ENCODE measurements around the gene PDE11A.

DNA sequence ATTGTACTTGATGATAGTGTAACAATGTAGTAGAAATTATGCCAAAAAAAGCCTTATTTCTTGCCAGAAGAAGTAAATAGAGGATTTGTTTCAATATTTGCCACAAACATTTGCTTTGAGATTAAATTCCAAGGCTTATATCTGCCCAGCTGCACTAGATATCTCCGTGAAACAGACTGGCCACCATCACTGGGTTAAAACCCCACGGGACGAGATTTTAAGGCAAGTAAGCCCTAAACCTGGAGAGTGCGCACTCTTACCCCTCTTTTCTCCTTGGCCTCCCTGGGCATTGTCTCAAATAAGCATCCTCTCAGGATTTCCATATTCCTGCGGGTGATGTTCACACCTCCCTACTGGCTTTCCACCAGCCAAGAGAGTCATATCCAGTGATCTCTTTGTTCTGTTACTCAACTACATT, 345.6 kb downstream of the PDE11A start:
- TF ChIP-seq RBM39 (IDR thresholded peaks at IDR 0.05; ENCODE audit: low read depth, low read length, poor library complexity, severe bottlenecking) (no peak), FOXM1 (CRISPR knock-in tag; IDR thresholded peaks at IDR 0.05) (no peak), SP2 (CRISPR knock-in tag; IDR thresholded peaks at IDR 0.05) (no peak), FOXJ3 (CRISPR knock-in tag; IDR thresholded peaks at IDR 0.05; ENCODE audit: borderline replicate concordance) (no peak), JUND (CRISPR knock-in tag; IDR thresholded peaks at IDR 0.05) (no peak), ZNF607 (CRISPR knock-in tag; IDR thresholded peaks at IDR 0.05; ENCODE audit: borderline replicate concordance) (no peak), ZNF501 (CRISPR knock-in tag; IDR thresholded peaks at IDR 0.05) (no peak), HNRNPK (IDR thresholded peaks at IDR 0.05; ENCODE audit: low read depth, low read length, poor library complexity, severe bottlenecking) (no peak), MZF1 (CRISPR knock-in tag; IDR thresholded peaks at IDR 0.05; ENCODE audit: borderline replicate concordance) (no peak), CHD2 (IDR thresholded peaks at IDR 0.05; ENCODE audit: low read depth, low read length) (no peak)
- TF ChIP-seq, protein P1, sequence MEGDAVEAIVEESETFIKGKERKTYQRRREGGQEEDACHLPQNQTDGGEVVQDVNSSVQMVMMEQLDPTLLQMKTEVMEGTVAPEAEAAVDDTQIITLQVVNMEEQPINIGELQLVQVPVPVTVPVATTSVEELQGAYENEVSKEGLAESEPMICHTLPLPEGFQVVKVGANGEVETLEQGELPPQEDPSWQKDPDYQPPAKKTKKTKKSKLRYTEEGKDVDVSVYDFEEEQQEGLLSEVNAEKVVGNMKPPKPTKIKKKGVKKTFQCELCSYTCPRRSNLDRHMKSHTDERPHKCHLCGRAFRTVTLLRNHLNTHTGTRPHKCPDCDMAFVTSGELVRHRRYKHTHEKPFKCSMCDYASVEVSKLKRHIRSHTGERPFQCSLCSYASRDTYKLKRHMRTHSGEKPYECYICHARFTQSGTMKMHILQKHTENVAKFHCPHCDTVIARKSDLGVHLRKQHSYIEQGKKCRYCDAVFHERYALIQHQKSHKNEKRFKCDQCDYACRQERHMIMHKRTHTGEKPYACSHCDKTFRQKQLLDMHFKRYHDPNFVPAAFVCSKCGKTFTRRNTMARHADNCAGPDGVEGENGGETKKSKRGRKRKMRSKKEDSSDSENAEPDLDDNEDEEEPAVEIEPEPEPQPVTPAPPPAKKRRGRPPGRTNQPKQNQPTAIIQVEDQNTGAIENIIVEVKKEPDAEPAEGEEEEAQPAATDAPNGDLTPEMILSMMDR (CRISPR knock-in tag; IDR thresholded peaks at IDR 0.05): no peak
- TF ChIP-seq, protein P2, sequence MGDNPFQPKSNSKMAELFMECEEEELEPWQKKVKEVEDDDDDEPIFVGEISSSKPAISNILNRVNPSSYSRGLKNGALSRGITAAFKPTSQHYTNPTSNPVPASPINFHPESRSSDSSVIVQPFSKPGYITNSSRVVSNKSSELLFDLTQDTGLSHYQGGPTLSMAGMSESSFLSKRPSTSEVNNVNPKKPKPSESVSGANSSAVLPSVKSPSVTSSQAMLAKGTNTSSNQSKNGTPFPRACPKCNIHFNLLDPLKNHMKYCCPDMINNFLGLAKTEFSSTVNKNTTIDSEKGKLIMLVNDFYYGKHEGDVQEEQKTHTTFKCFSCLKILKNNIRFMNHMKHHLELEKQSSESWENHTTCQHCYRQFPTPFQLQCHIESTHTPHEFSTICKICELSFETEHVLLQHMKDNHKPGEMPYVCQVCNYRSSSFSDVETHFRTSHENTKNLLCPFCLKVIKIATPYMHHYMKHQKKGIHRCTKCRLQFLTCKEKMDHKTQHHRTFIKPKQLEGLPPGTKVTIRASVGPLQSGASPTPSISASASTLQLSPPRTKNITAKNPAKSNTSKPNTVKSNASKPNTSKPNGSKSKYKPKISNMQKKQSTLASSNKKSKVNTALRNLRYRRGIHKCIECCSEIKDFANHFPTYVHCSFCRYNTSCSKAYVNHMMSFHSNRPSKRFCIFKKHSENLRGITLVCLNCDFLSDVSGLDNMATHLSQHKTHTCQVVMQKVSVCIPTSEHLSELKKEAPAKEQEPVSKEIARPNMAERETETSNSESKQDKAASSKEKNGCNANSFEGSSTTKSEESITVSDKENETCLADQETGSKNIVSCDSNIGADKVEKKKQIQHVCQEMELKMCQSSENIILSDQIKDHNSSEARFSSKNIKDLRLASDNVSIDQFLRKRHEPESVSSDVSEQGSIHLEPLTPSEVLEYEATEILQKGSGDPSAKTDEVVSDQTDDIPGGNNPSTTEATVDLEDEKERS (CRISPR knock-in tag; IDR thresholded peaks at IDR 0.05): no peak
